HEK293T (cell line): ENCODE data around the gene C1GALT1.

Experiments
- ARNT ChIP-seq: fragments of 450-650 bp; IDR thresholded peaks from 2 replicates; pipeline ENCODE4 v1.6.1; 2017; ENCODE audit warnings: mild to moderate bottlenecking
- BHLHE40 ChIP-seq: fragments of 450-650 bp; IDR thresholded peaks from 2 replicates; pipeline ENCODE4 v1.6.1; 2016; ENCODE audit warnings: mild to moderate bottlenecking, moderate library complexity, borderline replicate concordance
- FOXM1 ChIP-seq: fragments of 450-650 bp; IDR thresholded peaks from 2 replicates; pipeline ENCODE4 v1.6.1; 2017; ENCODE audit warnings: mild to moderate bottlenecking, borderline replicate concordance
- HDGF ChIP-seq: fragments of 450-650 bp; IDR thresholded peaks from 2 replicates; pipeline ENCODE4 v1.6.1; 2017; ENCODE audit warnings: antibody characterized with exemption, borderline replicate concordance
- TARDBP ChIP-seq: fragments of 450-650 bp; IDR thresholded peaks from 2 replicates; pipeline ENCODE4 v1.6.1; 2016
- ZNF384 ChIP-seq: fragments of 450-650 bp; IDR thresholded peaks from 2 replicates; pipeline ENCODE4 v1.6.1; 2016

GRCh38 chr7:7164591-7164990 is 17.8 kb upstream of the C1GALT1 start:
- no peak for TF ChIP-seq ZNF384
- no peak for TF ChIP-seq BHLHE40
- no peak for TF ChIP-seq ARNT
- TF ChIP-seq FOXM1 = no peak
- TF ChIP-seq TARDBP = no peak
- TF ChIP-seq HDGF = no peak
